ENCODE data around the gene CERK.
A peak's percentile ranks its signal among the peaks of the same experiment; 100 is the strongest.
"Not testable (repeated sequence)": the region's sequence is repeated elsewhere in the genome, so short reads cannot be mapped to it uniquely, and the experiment has no call there.

CERK gene

GRCh38 chr22:46748206-46748907 is 10.3 kb upstream of the CERK start:
- DNase-seq, result no peak

GRCh38 chr22:46747646-46748045 is 9.6 kb upstream of the CERK start:
- DNase-seq, result no peak

- DNase-seq, result no peak
Observed at GRCh38 chr22:46746620-46747019, 8.6 kb upstream of the CERK start.

GRCh38 chr22:46746192-46746591 is 8.1 kb upstream of the CERK start:
- no peak for DNase-seq

- DNase-seq, result no peak
Observed at GRCh38 chr22:46744581-46744980, 6.5 kb upstream of the CERK start.

- DNase-seq, result no peak
Observed at GRCh38 chr22:46742576-46743221, 4.6 kb upstream of the CERK start.

GRCh38 chr22:46741974-46742519 is 4.0 kb upstream of the CERK start:
- no peak for DNase-seq

- no peak for DNase-seq
Observed at GRCh38 chr22:46740910-46741780, 3.1 kb upstream of the CERK start.

- peak; percentile 61 for DNase-seq
Observed at GRCh38 chr22:46739094-46739870, 1.2 kb upstream of the CERK start.

- DNase-seq, result peak; percentile 21
Observed at GRCh38 chr22:46738647-46739093, 618 bp upstream of the CERK start.

- peak; percentile 52 for DNase-seq
Observed at GRCh38 chr22:46737105-46737975, 712 bp downstream of the CERK start.

GRCh38 chr22:46736705-46737104 is 1.3 kb downstream of the CERK start:
- DNase-seq, result no peak

- no peak for DNase-seq
Observed at GRCh38 chr22:46735747-46736608, 2.1 kb downstream of the CERK start.

GRCh38 chr22:46734830-46735453 is 3.1 kb downstream of the CERK start:
- peak; percentile 76 for DNase-seq

- not testable (repeated sequence) for DNase-seq
Observed at GRCh38 chr22:46734213-46734722, 3.8 kb downstream of the CERK start.

GRCh38 chr22:46732513-46732912 is 5.5 kb downstream of the CERK start:
- DNase-seq, result peak; percentile 44

GRCh38 chr22:46732041-46732379 is 6.0 kb downstream of the CERK start:
- DNase-seq, result no peak

GRCh38 chr22:46731246-46732040 is 6.6 kb downstream of the CERK start:
- no peak for DNase-seq
